IPS-15b (cell line): ENCODE data around the gene COL27A1.

Experiments
- H3K27me3 ChIP-seq: one replicate; pipeline ENCODE4 v1.6.1; 2013; ENCODE audit warnings: low read length; ENCODE audit not compliant: control insufficient read depth, insufficient read depth
- H3K36me3 ChIP-seq: one replicate; pipeline ENCODE4 v1.6.1; 2013; ENCODE audit warnings: low read length; ENCODE audit not compliant: control insufficient read depth, insufficient read depth
- H3K4me1 ChIP-seq: one replicate; pipeline ENCODE4 v1.6.1; 2013; ENCODE audit warnings: mild to moderate bottlenecking, low read length; ENCODE audit not compliant: control insufficient read depth, insufficient read depth
- H3K4me3 ChIP-seq: one replicate; pipeline ENCODE4 v1.5.1; 2013; ENCODE audit warnings: low read depth, low read length
- H3K9ac ChIP-seq: one replicate; pipeline ENCODE4 v1.6.1; 2013; ENCODE audit warnings: low read depth, mild to moderate bottlenecking, low read length
- H3K9me3 ChIP-seq: one replicate; pipeline ENCODE4 v1.6.1; 2013; ENCODE audit warnings: mild to moderate bottlenecking, low read length; ENCODE audit not compliant: control insufficient read depth, insufficient read depth

COL27A1 gene

DNA sequence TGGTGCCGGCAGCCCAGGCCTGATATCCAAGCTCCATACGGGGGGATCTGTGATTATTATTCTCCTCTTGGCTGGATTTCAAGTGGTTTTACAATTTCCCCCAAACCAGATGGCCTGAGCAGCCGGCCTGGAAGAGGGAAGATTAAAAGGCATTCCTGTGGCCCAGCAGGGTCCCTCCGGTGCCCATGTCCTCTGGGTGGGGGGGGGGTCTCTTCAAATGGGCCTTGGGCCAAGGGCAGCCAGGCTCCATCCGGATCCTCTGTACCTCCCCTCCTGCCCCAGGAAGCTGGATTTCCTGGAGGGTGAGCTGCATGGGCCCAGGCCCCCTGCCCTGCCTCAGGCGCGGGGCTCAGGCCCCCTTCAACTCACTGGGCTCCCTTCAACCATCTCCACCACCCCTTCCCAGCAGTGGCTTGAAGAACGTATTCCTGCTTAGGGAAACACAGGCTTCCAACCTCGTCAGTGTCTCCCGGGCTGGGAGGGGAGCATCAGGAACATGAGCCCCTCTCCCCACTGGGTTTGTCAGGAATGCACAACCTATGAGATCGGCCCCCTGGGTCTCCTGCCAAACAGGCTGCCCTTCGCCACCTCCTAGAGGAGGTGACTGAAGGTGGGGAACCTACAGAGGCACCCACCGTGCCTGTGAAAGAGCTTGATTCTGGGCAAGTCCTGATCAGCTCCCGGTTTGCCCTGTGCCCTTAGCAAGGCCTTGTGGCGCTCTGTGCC lies 104.6 kb downstream of the COL27A1 start:
- Histone ChIP-seq H3K36me3 (peaks cover 6% of the 10 kb centered on the region), H3K27me3 (no peaks in the 10 kb centered on the region), H3K9me3 (no peaks in the 10 kb centered on the region), H3K4me1 (no peaks in the 10 kb centered on the region), H3K4me3 (no peak overlapping the region), H3K9ac (no peak overlapping the region)

DNA sequence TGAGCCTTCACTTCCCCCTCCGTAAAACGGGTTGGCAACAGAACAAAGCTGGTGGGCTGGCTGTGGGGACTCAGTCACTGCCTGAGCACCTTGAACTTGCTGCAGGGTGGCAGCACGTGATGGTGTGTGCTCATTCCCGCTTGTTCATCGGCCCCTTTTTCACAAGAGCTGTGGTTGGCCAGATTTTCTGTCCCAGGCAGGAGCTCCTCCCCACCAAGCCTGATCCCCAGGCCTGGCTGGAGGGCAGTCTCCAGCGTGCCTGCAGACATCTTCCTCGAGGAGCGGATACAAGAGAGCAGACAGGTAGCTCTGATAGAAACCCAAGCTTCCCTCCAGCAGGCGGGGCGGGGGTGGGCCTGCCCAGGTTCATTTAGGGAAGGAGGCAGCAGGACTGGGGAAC lies 105.7 kb downstream of the COL27A1 start:
- H3K36me3 ChIP-seq: peaks cover 6% of the 10 kb centered on the region
- H3K4me1 ChIP-seq: no peaks in the 10 kb centered on the region
- H3K9me3 ChIP-seq: no peaks in the 10 kb centered on the region
- H3K27me3 ChIP-seq: no peaks in the 10 kb centered on the region
- no peak overlapping the region for H3K4me3 ChIP-seq
- no peak overlapping the region for H3K9ac ChIP-seq

GRCh38 chr9:114261987-114262386 lies 106.7 kb downstream of the COL27A1 start:
- Histone ChIP-seq H3K27me3 (no peaks in the 10 kb centered on the region), H3K4me3 (no peak overlapping the region), H3K9ac (no peak overlapping the region), H3K4me1 (no peaks in the 10 kb centered on the region), H3K9me3 (no peaks in the 10 kb centered on the region), H3K36me3 (peaks cover 9% of the 10 kb centered on the region)

DNA sequence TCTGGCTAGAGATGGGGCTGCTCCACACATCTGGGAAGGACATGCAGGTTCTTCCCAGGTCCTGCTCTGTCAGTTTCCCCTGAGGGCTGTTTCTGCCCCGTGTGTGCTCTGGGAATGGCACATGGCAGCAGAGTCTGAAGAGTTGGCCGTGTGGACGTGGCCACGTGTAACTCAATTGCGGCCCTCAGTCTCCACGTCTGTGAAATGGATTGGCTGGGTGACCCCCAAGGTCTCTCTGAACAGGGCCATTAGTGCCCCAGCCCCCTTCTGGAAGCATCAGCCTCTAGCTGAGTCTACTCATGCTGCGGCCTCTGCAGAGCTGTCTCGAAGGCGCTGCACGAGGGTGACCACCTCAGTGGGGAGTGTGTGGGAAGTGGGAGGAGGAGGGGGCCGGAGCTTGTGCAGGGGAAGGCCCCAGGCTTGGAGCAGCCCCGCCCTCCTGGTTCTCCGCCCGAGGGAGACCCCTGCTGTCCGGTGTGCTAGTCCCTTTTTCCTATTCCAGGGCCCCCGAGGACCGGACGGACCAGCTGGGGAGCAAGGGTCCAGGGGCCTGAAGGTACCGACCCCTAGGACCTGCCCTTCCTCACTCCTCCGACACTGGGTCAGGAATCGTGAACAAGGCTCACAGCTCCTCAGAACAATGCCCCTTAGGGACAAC lies 108.6 kb downstream of the COL27A1 start:
- Histone ChIP-seq H3K27me3 (no peaks in the 10 kb centered on the region), H3K9ac (no peak overlapping the region), H3K9me3 (no peaks in the 10 kb centered on the region), H3K4me3 (no peak overlapping the region), H3K4me1 (no peaks in the 10 kb centered on the region), H3K36me3 (peaks cover 8% of the 10 kb centered on the region)

GRCh38 chr9:114264806-114265550 lies 109.6 kb downstream of the COL27A1 start:
- Histone ChIP-seq H3K4me3 (no peak overlapping the region), H3K9ac (no peak overlapping the region), H3K27me3 (no peaks in the 10 kb centered on the region), H3K4me1 (no peaks in the 10 kb centered on the region), H3K36me3 (peaks cover 6% of the 10 kb centered on the region), H3K9me3 (no peaks in the 10 kb centered on the region)

- H3K4me1 ChIP-seq: no peaks in the 10 kb centered on the region
- H3K4me3 ChIP-seq: no peak overlapping the region
- H3K9me3 ChIP-seq: no peaks in the 10 kb centered on the region
- H3K36me3 ChIP-seq: peaks cover 6% of the 10 kb centered on the region
- no peak overlapping the region for H3K9ac ChIP-seq
- no peaks in the 10 kb centered on the region for H3K27me3 ChIP-seq
Observed at GRCh38 chr9:114266969-114267368, 111.6 kb downstream of the COL27A1 start.

- no peaks in the 10 kb centered on the region for H3K4me1 ChIP-seq
- H3K36me3 ChIP-seq: peaks cover 3% of the 10 kb centered on the region
- H3K4me3 ChIP-seq: no peak overlapping the region
- H3K9me3 ChIP-seq: no peaks in the 10 kb centered on the region
- H3K27me3 ChIP-seq: no peaks in the 10 kb centered on the region
- H3K9ac ChIP-seq: no peak overlapping the region
Observed at GRCh38 chr9:114269023-114269422, 113.7 kb downstream of the COL27A1 start.

DNA sequence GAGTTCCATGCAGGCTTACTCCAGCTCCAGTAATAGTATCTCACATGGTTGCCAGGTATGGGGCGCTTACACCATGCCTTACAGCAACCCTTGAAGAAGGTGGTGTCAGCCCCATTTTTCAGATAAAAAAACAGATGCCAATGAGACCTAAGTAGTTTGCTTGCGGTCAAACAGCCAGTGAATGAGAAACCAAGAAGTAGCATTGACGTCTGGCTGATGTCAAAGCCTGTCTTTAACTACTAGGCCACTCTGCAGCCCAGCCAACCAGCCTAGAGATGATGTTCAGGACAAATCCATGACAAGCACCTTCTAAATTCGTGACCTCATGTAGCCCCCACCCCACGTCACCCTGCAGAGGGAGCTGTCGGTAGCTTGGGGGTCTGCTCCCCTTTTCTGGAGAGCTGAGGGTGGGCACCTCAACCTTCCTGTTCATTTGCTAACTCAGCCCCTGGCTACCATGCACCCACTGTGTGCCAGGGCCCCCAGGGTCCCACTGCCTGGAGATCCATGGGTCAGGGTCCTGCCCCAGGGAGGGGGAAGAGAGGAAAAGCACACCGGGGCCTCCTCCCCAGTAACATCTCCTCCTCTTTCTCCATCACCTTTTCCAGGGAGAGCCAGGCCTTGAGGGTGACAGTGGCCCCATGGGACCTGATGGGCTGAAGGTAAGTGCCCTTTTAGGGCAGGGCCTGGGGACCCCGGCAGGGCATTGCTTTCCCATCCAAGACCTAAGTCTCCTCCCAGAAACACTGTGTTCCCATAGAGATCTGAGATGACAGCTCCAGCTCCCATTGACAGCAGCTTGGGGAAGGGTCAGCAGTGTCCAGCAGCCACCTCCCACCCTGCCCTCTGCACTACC lies 115.0 kb downstream of the COL27A1 start:
- H3K9me3 ChIP-seq: no peaks in the 10 kb centered on the region

GRCh38 chr9:114271556-114272510 lies 116.5 kb downstream of the COL27A1 start:
- Histone ChIP-seq H3K36me3 (peaks cover 3% of the 10 kb centered on the region), H3K4me1 (no peaks in the 10 kb centered on the region), H3K4me3 (no peak overlapping the region), H3K27me3 (no peaks in the 10 kb centered on the region), H3K9ac (no peak overlapping the region), H3K9me3 (no peaks in the 10 kb centered on the region)

More for the DNA sequence above, 115.0 kb downstream of the COL27A1 start:
- Histone ChIP-seq H3K27me3 (no peaks in the 10 kb centered on the region), H3K9ac (no peak overlapping the region), H3K4me3 (no peak overlapping the region), H3K36me3 (peaks cover 3% of the 10 kb centered on the region), H3K4me1 (no peaks in the 10 kb centered on the region)

DNA sequence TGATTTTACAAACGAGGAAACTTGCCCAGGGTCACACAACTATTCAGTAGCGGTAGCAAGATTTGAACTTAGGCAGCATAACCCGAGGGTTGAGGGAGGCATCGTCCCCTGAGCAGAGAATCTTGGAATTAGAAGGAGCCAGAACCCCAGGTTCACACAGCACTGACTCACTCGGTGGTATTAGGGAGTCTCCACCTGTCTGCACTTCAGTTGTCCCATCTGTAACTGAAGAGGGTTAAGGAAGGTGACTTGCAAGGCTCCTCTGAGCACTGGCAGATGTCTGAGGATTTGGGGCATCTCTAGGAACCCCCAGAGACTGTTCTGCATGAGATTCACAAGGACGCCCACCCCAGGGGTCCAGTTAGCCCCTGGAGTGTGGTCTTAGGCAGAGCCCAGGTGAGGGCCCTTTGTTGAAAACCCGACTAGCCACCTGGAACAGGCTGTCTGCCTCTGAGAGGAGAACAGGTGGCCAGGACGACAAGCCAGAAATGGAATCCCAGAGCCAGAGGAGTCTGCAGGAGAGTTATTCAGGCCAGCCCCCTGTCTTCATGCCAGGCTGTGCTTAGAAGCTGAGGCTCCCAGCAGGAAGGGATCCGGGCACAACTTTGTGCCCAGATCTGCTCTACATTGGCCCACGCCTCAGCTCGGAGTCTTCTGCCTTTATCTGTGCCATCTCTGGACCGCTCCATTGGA lies 117.5 kb downstream of the COL27A1 start:
- H3K4me1 ChIP-seq: no peaks in the 10 kb centered on the region
- no peak overlapping the region for H3K4me3 ChIP-seq
- H3K9ac ChIP-seq: no peak overlapping the region
- no peaks in the 10 kb centered on the region for H3K9me3 ChIP-seq
- H3K27me3 ChIP-seq: no peaks in the 10 kb centered on the region
- peaks cover 3% of the 10 kb centered on the region for H3K36me3 ChIP-seq
